Heart left ventricle (tissue), 13 donors: ENCODE data around the gene TMEM51.

ENCODE experiments used
- CTCF ChIP-seq, 12 donors: fragments of 200-600 bp; sonication (generic) in 4 of 12; IDR thresholded peaks; one replicate each; pipeline versions ENCODE4 v1.5.0 to v1.8.0; 2018 to 2022; ENCODE audit warnings: antibody characterized with exemption in 12 of 12, mild to moderate bottlenecking in 5 of 12
- POLR2A ChIP-seq, 2 donors: fragments of 450-650 bp; IDR thresholded peaks; one replicate each; pipeline ENCODE4 v1.6.1; 2017; ENCODE audit warnings: antibody characterized with exemption in 2 of 2, mild to moderate bottlenecking in 2 of 2, moderate library complexity in 2 of 2
- donor health status: ischemic (EF 13 %, LVEDD 7.1; RV severe dilation, severe dysfunction).
- donor health status: DM: no; HTN: yes; CAD: no.
- donor health status: DM: no; HTN: no; CAD: no.
- donor health status: ischemic (EF 25% LVEDD 6.9; RV normal size, moderate dysfunction).
- donor health status: ischemic (EF 25% LVEDD 5.7; RV mildly dilated, moderate dysfunction).
- donor health status: ischemic (EF 35%, LVEDD 5.7; RV mildly dilated, moderate dysfunction).
- donor health status: nonischemic (EF 11% LVEDD 7.7; RV severe dilation, severe dysfunction).
- donor health status: DM: yes; HTN: yes; CAD: no.
- donor health status: PGD.
- donor health status: ischemic (EF 29% LVEDD 5.4; RV normal size, mild dysfunction).
- donor health status: nonischemic (EF 23%, LVEDD 6.1; RV moderate dilation, normal function).

- no peak for TF ChIP-seq POLR2A (IDR thresholded peaks at IDR 0.05)
- TF ChIP-seq CTCF (IDR thresholded peaks at IDR 0.05): no peak
These were observed 31.2 kb upstream of the TMEM51 start for GRCh38 chr1:15122331-15122730.
